K562 (cell line): ENCODE data around the gene LENG9.

ENCODE experiments used
- CEBPB ChIP-seq: fragments of 450-650 bp; IDR thresholded peaks from 2 replicates; pipeline ENCODE4 v1.6.1; 2016; ENCODE audit warnings: missing genetic modification characterization, missing compliant biosample characterization
- CXXC5 ChIP-seq: fragments of 250-450 bp; sonication (Bioruptor Pico); IDR thresholded peaks from 2 replicates; pipeline ENCODE4 v1.8.0; 2022; ENCODE audit warnings: inconsistent platforms, mild to moderate bottlenecking, moderate library complexity
- KAT2B ChIP-seq: IDR thresholded peaks from one replicate; pipeline ENCODE4 v1.6.1; 2012; ENCODE audit warnings: low read depth, mild to moderate bottlenecking, control low read depth, inconsistent platforms, low read length, moderate library complexity
- POLR2A ChIP-seq: fragments of 450-650 bp; conservative IDR thresholded peaks from 2 replicates; pipeline ENCODE4 v1.6.1; 2016
- RAD21 ChIP-seq, 2 experiments: fragments of 250-450 bp in 1 of 2; fragments of 450-650 bp in 1 of 2; sonication (Bioruptor Pico) in 1 of 2; formaldehyde crosslinking in 1 of 2; IDR thresholded peaks in 1 of 2; conservative IDR thresholded peaks in 1 of 2; 2 replicates each; pipeline versions ENCODE4 v1.4.0 to v1.8.0; 2020 to 2022; ENCODE audit warnings: mild to moderate bottlenecking in 2 of 2, moderate library complexity in 1 of 2

- TF ChIP-seq CXXC5 (CRISPR knock-in tag) = no peak
- TF ChIP-seq RAD21 (CRISPR knock-in tag; conservative IDR thresholded peaks at IDR 0.05 in 1 of 2, IDR thresholded peaks at IDR 0.05 in 1 of 2) = no peak
- TF ChIP-seq CEBPB (tag) = no peak
- no peak for TF ChIP-seq POLR2A
- TF ChIP-seq KAT2B = no peak
Observed at GRCh38 chr19:54489341-54489740, 25.8 kb upstream of the LENG9 start.
